MM.1S (cell line): ENCODE data around the gene EPM2A.

Experiments
- DNase-seq: peaks from one replicate; pipeline ENCODE4 v3.0.0-alpha.2; 2015
- H2AFZ ChIP-seq: fragments of 300-600 bp; sonication (generic); 2 replicates; pipeline ENCODE4 v1.6.0; 2016; ENCODE audit warnings: antibody characterized with exemption, low read length
- H3F3A ChIP-seq: fragments of 300-600 bp; sonication (generic); 2 replicates; pipeline ENCODE4 v1.6.1; 2016; ENCODE audit warnings: mild to moderate bottlenecking, antibody characterized with exemption, low read length, moderate library complexity, mixed read lengths; ENCODE audit not compliant: insufficient read depth
- H3K27ac ChIP-seq: fragments of 300-600 bp; sonication (generic); 2 replicates; pipeline ENCODE4 v1.5.1; 2016; ENCODE audit warnings: mild to moderate bottlenecking, low read length
- H3K27me3 ChIP-seq: fragments of 300-600 bp; sonication (generic); replicated peaks from 2 replicates; pipeline ENCODE4 v1.6.0; 2016; ENCODE audit warnings: low read length; ENCODE audit not compliant: insufficient read depth
- H3K36me3 ChIP-seq: fragments of 300-600 bp; sonication (generic); replicated peaks from 2 replicates; pipeline ENCODE4 v1.6.1; 2016; ENCODE audit warnings: mild to moderate bottlenecking, low read length, mixed read lengths; ENCODE audit not compliant: insufficient read depth
- H3K4me1 ChIP-seq: fragments of 300-600 bp; sonication (generic); 2 replicates; pipeline ENCODE4 v1.6.1; 2016; ENCODE audit warnings: low read length, mixed read lengths
- H3K4me2 ChIP-seq: fragments of 300-600 bp; sonication (generic); 2 replicates; pipeline ENCODE4 v1.6.0; 2016; ENCODE audit warnings: low read depth, low read length
- H3K4me3 ChIP-seq: fragments of 300-600 bp; sonication (generic); 2 replicates; pipeline ENCODE4 v1.5.1; 2016; ENCODE audit warnings: low read length, mixed read lengths
- H3K79me2 ChIP-seq: fragments of 300-600 bp; sonication (generic); 2 replicates; pipeline ENCODE4 v1.6.1; 2016; ENCODE audit warnings: mixed run types, low read length, mixed read lengths
- H3K9ac ChIP-seq: fragments of 300-600 bp; sonication (generic); 2 replicates; pipeline ENCODE4 v1.6.1; 2016; ENCODE audit warnings: low read length, mixed read lengths
- H3K9me2 ChIP-seq: fragments of 300-600 bp; sonication (generic); replicated peaks from 2 replicates; pipeline ENCODE4 v1.6.1; 2016; ENCODE audit warnings: mild to moderate bottlenecking, low read length, mixed read lengths; ENCODE audit not compliant: insufficient read depth
- H3K9me3 ChIP-seq: fragments of 300-600 bp; sonication (generic); replicated peaks from 2 replicates; pipeline ENCODE4 v1.6.1; 2016; ENCODE audit warnings: mild to moderate bottlenecking, low read length, mixed read lengths; ENCODE audit not compliant: insufficient read depth
- H4K20me1 ChIP-seq: fragments of 300-600 bp; sonication (generic); 2 replicates; pipeline ENCODE4 v1.6.1; 2016; ENCODE audit warnings: mild to moderate bottlenecking, low read length, moderate library complexity, mixed read lengths; ENCODE audit not compliant: insufficient read depth
- EZH2 ChIP-seq: fragments of 300-600 bp; sonication (generic); optimal IDR thresholded peaks from 2 replicates; pipeline ENCODE3; 2017; ENCODE audit warnings: low read depth, mild to moderate bottlenecking, antibody characterized with exemption, low read length, mixed read lengths
- EZH2phosphoT487 ChIP-seq: fragments of 300-600 bp; sonication (generic); IDR thresholded peaks from 2 replicates; pipeline ENCODE4 v1.6.1; 2018; ENCODE audit warnings: antibody characterized with exemption, low read length
- TF ChIP-seq, protein P1 (sequence below): fragments of 300-600 bp; sonication (generic); IDR thresholded peaks from 2 replicates; pipeline ENCODE4 v1.5.1; 2016; ENCODE audit warnings: antibody characterized with exemption, low read length, mixed read lengths

The EPM2A gene

DNA sequence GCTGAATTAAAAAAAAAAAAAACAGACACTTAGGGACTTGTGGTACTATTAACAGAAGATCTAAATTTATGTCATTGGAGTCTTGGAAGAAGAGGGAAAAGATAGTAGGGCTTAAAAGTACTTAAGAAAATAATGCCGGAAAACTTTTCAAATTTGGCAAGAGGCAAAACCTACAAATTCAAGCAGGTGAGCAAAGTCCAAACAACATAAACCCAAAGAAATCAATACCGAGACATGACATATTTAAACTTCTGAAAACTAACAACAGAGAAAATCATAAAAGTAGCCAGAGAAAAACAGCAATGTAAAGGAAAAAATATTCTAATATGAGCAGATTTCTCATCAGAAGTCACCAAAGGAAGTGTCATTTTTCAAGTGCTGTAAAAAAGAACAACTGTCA lies 44.4 kb downstream of the EPM2A start:
- no peaks in the 10 kb centered on the region for H3K79me2 ChIP-seq
- H3K4me2 ChIP-seq, result no peak overlapping the region
- H3K36me3 ChIP-seq, result no peaks in the 10 kb centered on the region
- H3K27ac ChIP-seq, result no peak overlapping the region
- TF ChIP-seq EZH2phosphoT487 (no peak), EZH2 (no peak)
- TF ChIP-seq, protein P1, sequence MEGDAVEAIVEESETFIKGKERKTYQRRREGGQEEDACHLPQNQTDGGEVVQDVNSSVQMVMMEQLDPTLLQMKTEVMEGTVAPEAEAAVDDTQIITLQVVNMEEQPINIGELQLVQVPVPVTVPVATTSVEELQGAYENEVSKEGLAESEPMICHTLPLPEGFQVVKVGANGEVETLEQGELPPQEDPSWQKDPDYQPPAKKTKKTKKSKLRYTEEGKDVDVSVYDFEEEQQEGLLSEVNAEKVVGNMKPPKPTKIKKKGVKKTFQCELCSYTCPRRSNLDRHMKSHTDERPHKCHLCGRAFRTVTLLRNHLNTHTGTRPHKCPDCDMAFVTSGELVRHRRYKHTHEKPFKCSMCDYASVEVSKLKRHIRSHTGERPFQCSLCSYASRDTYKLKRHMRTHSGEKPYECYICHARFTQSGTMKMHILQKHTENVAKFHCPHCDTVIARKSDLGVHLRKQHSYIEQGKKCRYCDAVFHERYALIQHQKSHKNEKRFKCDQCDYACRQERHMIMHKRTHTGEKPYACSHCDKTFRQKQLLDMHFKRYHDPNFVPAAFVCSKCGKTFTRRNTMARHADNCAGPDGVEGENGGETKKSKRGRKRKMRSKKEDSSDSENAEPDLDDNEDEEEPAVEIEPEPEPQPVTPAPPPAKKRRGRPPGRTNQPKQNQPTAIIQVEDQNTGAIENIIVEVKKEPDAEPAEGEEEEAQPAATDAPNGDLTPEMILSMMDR, result no peak
- no peaks in the 10 kb centered on the region for H3K27me3 ChIP-seq
- H3F3A ChIP-seq, result no peaks in the 10 kb centered on the region
- no peak overlapping the region for H3K9ac ChIP-seq
- H3K9me2 ChIP-seq, result no peaks in the 10 kb centered on the region
- H2AFZ ChIP-seq, result no peak overlapping the region
- no peaks in the 10 kb centered on the region for H3K9me3 ChIP-seq
- H4K20me1 ChIP-seq, result no peaks in the 10 kb centered on the region
- DNase-seq, result no peak
- H3K4me1 ChIP-seq, result no peaks in the 10 kb centered on the region
- H3K4me3 ChIP-seq, result no peak overlapping the region

DNA sequence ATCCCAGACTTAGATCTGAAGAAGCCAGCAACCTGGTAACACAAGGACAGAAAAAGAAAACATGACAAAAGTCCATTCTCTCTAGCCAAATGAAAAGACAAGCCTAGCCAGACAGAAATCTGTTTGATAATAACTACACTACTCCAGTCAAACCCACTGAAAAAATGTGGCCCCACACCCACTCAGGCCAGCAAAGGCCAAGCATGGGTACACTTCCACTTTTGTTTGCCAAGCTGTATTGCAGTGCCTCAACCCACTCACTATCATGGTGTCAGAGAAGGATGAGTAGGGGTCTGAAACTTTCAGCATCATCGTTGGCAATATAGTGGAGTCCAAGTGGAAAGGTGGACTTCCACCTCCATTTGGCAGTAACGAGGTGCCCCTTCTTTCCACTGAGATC lies 45.8 kb downstream of the EPM2A start:
- no peaks in the 10 kb centered on the region for H3K4me1 ChIP-seq
- DNase-seq, result no peak
- H3K79me2 ChIP-seq, result no peaks in the 10 kb centered on the region
- TF ChIP-seq EZH2phosphoT487 (no peak), EZH2 (no peak)
- TF ChIP-seq, protein P1, result no peak
- H3K27me3 ChIP-seq, result no peaks in the 10 kb centered on the region
- no peaks in the 10 kb centered on the region for H3K36me3 ChIP-seq
- no peak overlapping the region for H3K4me2 ChIP-seq
- no peak overlapping the region for H3K27ac ChIP-seq
- H3K4me3 ChIP-seq, result no peak overlapping the region
- no peaks in the 10 kb centered on the region for H4K20me1 ChIP-seq
- H3F3A ChIP-seq, result no peaks in the 10 kb centered on the region
- H3K9me2 ChIP-seq, result no peaks in the 10 kb centered on the region
- H3K9ac ChIP-seq, result no peak overlapping the region
- H3K9me3 ChIP-seq, result no peaks in the 10 kb centered on the region
- H2AFZ ChIP-seq, result no peak overlapping the region

DNA sequence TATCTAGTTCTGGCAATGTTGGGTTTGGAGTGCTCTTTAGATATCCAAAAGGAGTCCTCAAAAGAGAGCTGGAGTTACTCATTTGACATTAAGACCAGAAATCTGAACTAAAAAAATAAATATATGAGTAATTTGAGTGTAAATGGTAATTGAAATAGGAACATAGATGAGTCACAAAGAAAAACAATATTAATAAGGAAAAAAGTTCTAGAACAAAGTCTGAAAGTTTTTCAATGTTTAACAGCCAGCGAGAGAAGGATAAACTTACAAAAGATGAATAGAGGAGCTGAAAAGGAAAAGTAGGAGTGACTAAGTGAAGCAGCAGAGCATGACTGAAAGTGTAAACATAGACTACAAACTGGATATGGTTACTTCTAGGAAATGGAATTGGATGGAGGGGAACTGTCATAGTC lies 46.8 kb downstream of the EPM2A start:
- Histone ChIP-seq H3K9me3 (no peaks in the 10 kb centered on the region), H3K27ac (no peak overlapping the region), H2AFZ (no peak overlapping the region), H3K4me3 (no peak overlapping the region), H3K4me2 (no peak overlapping the region), H3K36me3 (no peaks in the 10 kb centered on the region), H3K9ac (no peak overlapping the region), H3K79me2 (no peaks in the 10 kb centered on the region), H3F3A (no peaks in the 10 kb centered on the region), H4K20me1 (no peaks in the 10 kb centered on the region), H3K4me1 (no peaks in the 10 kb centered on the region), H3K9me2 (no peaks in the 10 kb centered on the region), H3K27me3 (no peaks in the 10 kb centered on the region)
- TF ChIP-seq, protein P1, result no peak
- TF ChIP-seq EZH2 (no peak), EZH2phosphoT487 (no peak)
- no peak for DNase-seq
